Ovary (tissue), 9 donors: ENCODE results near the gene GNB1. TPM values are rescaled to one million over a fixed set of nuclear protein-coding genes. Genes with fewer than 3 reads are reported as not detected.

Experiments
- DNase-seq, 5 donors: peaks; one replicate each; pipeline ENCODE4 v3.0.0-alpha.2; 2019 to 2020
- H3K27ac ChIP-seq, 2 donors: fragments of 200-600 bp; one replicate each; pipeline versions ENCODE4 v1.5.1 to v1.8.0; 2019 to 2022
- H3K27me3 ChIP-seq: fragments of 200-600 bp; one replicate; pipeline ENCODE4 v1.8.0; 2022
- H3K36me3 ChIP-seq: fragments of 200-600 bp; sonication (generic); one replicate; pipeline ENCODE4 v1.5.1; 2019
- H3K4me1 ChIP-seq: one replicate; pipeline ENCODE4 v1.8.1; 2013; ENCODE audit warnings: mild to moderate bottlenecking, moderate library complexity; ENCODE audit not compliant: insufficient read depth
- H3K4me3 ChIP-seq: fragments of 200-600 bp; sonication (generic); one replicate; pipeline ENCODE4 v1.5.1; 2017
- H3K9me3 ChIP-seq, 2 donors: fragments of 200-600 bp in 1 of 2; sonication (generic) in 1 of 2; one replicate each; pipeline versions ENCODE4 v1.5.1 to v1.8.1; 2013 to 2019; ENCODE audit warnings: mild to moderate bottlenecking in 1 of 2, moderate library complexity in 1 of 2
- CTCF ChIP-seq, 3 donors: fragments of 450-650 bp in 2 of 3; fragments of 200-600 bp in 1 of 3; IDR thresholded peaks; one replicate each; pipeline versions ENCODE4 v1.5.1 to v1.8.0; 2016 to 2022; ENCODE audit warnings: antibody characterized with exemption in 3 of 3, mild to moderate bottlenecking in 1 of 3
- EP300 ChIP-seq: sonication (generic); formaldehyde crosslinking; IDR thresholded peaks from one replicate; pipeline ENCODE4 v1.6.1; 2017; ENCODE audit warnings: antibody characterized with exemption
- POLR2A ChIP-seq: fragments of 450-650 bp; IDR thresholded peaks from one replicate; pipeline ENCODE4 v1.6.1; 2017; ENCODE audit warnings: antibody characterized with exemption, mild to moderate bottlenecking, moderate library complexity
- WGBS, 3 donors: extraction: QIAGEN DNeasy Blood & Tissue Kit in 1 of 3; methylation state at CpG; one replicate each; pipeline versions ENCODE4 v1.1.5 to v1.1.7; 2013 to 2017; 5-methylcytosine and 5-hydroxymethylcytosine counted together
- intact Hi-C, 4 donors: fragments of 100-400 bp; cut with DNase I; formaldehyde crosslinking; loops; one replicate each; pipeline versions ENCODE4 v1.11.0 to v1.15.1; 2022 to 2023
- polyA plus RNA-seq, 2 donors: library from polyadenylated mRNA; stranded (reverse); fragments of 200-250 nt in 1 of 2; fragments of 350-450 nt in 1 of 2; fragmentation: Illumina TruSeq in 1 of 2; extraction: RNeasy Lipid Tissue Mini Kit (QIAGEN cat#74804) in 1 of 2; gene quantifications; one replicate each; pipeline ENCODE4 v1.2.3, GENCODE V29; 2013 to 2014
- total RNA-seq, 7 donors: library from RNA; depleted of rRNA in 2 of 7; stranded (reverse); fragments of >200 nt in 2 of 7; fragmentation: NEBNext Ultra II Directional in 3 of 7; extraction: Animal tissue kit (Norgen Biotek cat#: 25700) in 3 of 7; gene quantifications; one replicate each; pipeline versions ENCODE4 v1.1.0 to v1.2.4, GENCODE V29; 2016 to 2023
- donor health status: DM: no; HTN: no; CAD: no; lungs with moderate emphysema.
- donor health status: DM: no; HTN: no; CAD: no.
- donor health status: Bipolar disorder and iron deficiency.
- donor health status: DM: yes; HTN: yes; CAD: no.
- donor health status: DM: no; HTN: no; CAD: no.
- donor health status: DM: yes; HTN: yes; CAD: no.

GNB1 gene
- total and polyA plus RNA-seq, 9 donors: 92.9 to 314 (median 255) TPM

DNA sequence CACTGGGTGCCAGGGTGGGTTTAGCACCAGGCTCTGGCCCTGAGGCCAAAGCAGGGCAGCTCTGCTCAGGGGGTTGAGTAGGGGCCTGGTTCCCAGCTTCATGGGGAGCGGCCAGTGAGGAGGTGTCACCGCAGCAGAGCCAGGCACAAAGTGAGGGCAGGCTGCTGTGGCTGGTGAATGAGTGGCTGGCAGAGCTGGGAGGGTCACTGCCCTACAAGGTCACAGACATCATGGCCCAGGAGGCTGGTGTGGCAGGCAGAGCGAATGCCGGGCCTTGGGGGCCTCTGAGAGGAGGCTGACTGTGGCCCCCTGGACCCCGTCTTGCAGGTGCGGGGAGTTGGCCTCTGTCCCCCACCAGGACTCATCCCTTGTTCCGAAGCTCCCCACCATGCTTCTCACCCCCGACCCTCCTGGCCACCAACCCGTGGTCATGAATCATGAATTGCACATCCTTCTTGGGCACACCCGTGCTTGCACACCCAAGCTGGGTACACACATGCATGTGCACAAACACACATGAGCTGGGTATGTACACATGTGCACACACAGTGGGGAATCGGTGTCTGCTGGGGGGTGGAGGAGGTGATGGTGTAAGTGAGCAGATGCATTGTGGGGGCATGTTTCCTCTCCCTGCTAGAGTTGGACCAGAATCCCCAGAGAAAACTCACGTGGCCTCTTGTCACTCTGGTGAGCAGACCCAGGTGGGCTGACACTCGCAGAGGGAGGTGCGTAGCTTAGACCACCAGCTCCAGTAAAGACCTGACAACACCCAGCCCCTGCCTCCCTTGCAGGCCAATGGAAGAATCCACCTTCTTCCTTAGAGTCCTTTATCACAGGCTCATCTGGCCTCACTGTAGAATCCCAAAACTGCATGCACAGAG is 4.8 kb upstream of the GNB1 start:
- no peak for DNase-seq
- 46 to 70% (median 51%) methylated on average over 14 of the region's 14 CpGs for WGBS, 3 donors
- intact Hi-C loops: loop anchor here in 2 of 4 donors (10.0 kb wide), 2 partner anchors 111 to 141 kb away; no protein-coding TSS in a partner anchor
- Histone ChIP-seq H3K9me3 (no peaks in the 10 kb centered on the region), H3K4me3 (no peak overlapping the region), H3K27ac (no peak overlapping the region), H3K27me3 (no peaks in the 10 kb centered on the region), H3K4me1 (peaks cover 18% of the 10 kb centered on the region), H3K36me3 (no peaks in the 10 kb centered on the region)
- no peak for TF ChIP-seq CTCF (IDR thresholded peaks at IDR 0.05)
- no peak for TF ChIP-seq EP300
- TF ChIP-seq POLR2A: no peak

DNA sequence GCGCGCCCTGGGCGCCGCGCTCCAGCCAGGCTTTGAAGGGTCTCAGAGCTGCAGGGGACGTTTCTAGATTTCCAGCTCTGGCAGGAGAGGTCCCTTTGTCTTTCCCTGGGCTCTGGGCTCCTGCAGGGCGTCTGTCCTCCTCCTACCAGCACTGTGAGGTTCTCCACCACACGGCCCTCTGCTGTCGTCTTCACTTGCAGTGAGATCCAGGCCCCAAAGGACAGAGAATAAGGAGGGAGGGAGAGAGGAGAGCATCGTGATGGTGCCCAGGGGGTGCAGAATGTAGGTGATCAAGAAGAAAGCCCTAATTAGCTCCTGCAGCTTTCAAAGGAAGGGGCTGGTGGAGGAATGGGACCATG is 4.2 kb upstream of the GNB1 start:
- Histone ChIP-seq H3K9me3 (no peaks in the 10 kb centered on the region), H3K4me3 (no peak overlapping the region), H3K27ac (no peak overlapping the region), H3K36me3 (no peaks in the 10 kb centered on the region), H3K4me1 (peaks cover 18% of the 10 kb centered on the region), H3K27me3 (no peaks in the 10 kb centered on the region)
- intact Hi-C loops: loop anchor here in 2 of 4 donors (10.0 kb wide), 2 partner anchors 110 to 140 kb away; no protein-coding TSS in a partner anchor
- TF ChIP-seq POLR2A: no peak
- TF ChIP-seq EP300: no peak
- TF ChIP-seq CTCF (IDR thresholded peaks at IDR 0.05): no peak
- no peak for DNase-seq
- 17 to 26% (median 24%) methylated on average over 10 of the region's 10 CpGs for WGBS, 3 donors

- no peaks in the 10 kb centered on the region for H3K27me3 ChIP-seq
- intact Hi-C loops: loop anchor here in 3 of 4 donors (5.0 to 10.0 kb wide), 3 partner anchors 110 to 140 kb away; partner anchors contain the start of gene NADK (in 1 of the 3)
- TF ChIP-seq POLR2A: no peak
- H3K4me3 ChIP-seq: no peak overlapping the region
- WGBS, 3 donors: 6 to 8% (median 7%) methylated on average over 14 of the region's 14 CpGs
- H3K4me1 ChIP-seq: peaks cover 18% of the 10 kb centered on the region
- DNase-seq: peak in 4 of 5 donors; percentile 44 to 73 (median 48)
- H3K27ac ChIP-seq: peak overlapping the region in 1 of 2 donors; percentile 25
- H3K9me3 ChIP-seq: no peaks in the 10 kb centered on the region
- H3K36me3 ChIP-seq: no peaks in the 10 kb centered on the region
Measured at GRCh38 chr1:1894354-1895059, 3.6 kb upstream of the GNB1 start.

- H3K4me1 ChIP-seq: peaks cover 14% of the 10 kb centered on the region
- peak overlapping the region in 1 of 2 donors; percentile 25 for H3K27ac ChIP-seq
- 80 to 100% (median 83%) methylated on average over 1 to 2 of the region's 2 CpGs for WGBS, 3 donors
- H3K9me3 ChIP-seq: no peaks in the 10 kb centered on the region
- H3K36me3 ChIP-seq: no peaks in the 10 kb centered on the region
- H3K4me3 ChIP-seq: no peak overlapping the region
- TF ChIP-seq POLR2A (no peak), EP300 (no peak), CTCF (IDR thresholded peaks at IDR 0.05) (no peak)
- intact Hi-C loops: loop anchor here in 3 of 4 donors (5.0 to 10.0 kb wide), 3 partner anchors 109 to 139 kb away; partner anchors contain the start of gene NADK (in 1 of the 3)
- H3K27me3 ChIP-seq: no peaks in the 10 kb centered on the region
- no peak for DNase-seq
Measured at GRCh38 chr1:1893997-1894353, 3.1 kb upstream of the GNB1 start.
